Osteoblast (primary cell): ENCODE results near the gene CDH18. TPM values are rescaled to one million over a fixed set of nuclear protein-coding genes. Genes with fewer than 3 reads are reported as not detected.

ENCODE experiments used
- DNase-seq: peaks from one replicate; pipeline ENCODE4 v3.0.0; 2011; ENCODE audit warnings: low spot score, mixed read lengths; ENCODE audit not compliant: insufficient read length; ENCODE audit errors: missing footprints
- H2AFZ ChIP-seq: 2 replicates; pipeline ENCODE4 v1.6.0; 2011; ENCODE audit warnings: mild to moderate bottlenecking, low read length
- H3K27ac ChIP-seq: 2 replicates; pipeline ENCODE4 v1.5.1; 2011; ENCODE audit warnings: mild to moderate bottlenecking, low read depth, low read length, moderate library complexity
- H3K27me3 ChIP-seq: 2 replicates; pipeline ENCODE4 v1.6.0; 2012; ENCODE audit warnings: mild to moderate bottlenecking, control low read depth, inconsistent platforms, low read length, moderate library complexity; ENCODE audit not compliant: insufficient read depth
- H3K36me3 ChIP-seq: 2 replicates; pipeline ENCODE4 v1.5.1; 2011; ENCODE audit warnings: mild to moderate bottlenecking, low read length, control low read depth, moderate library complexity; ENCODE audit not compliant: insufficient read depth
- H3K4me1 ChIP-seq: 2 replicates; pipeline ENCODE4 v1.5.1; 2011; ENCODE audit warnings: mild to moderate bottlenecking, low read length, control low read depth, moderate library complexity; ENCODE audit not compliant: insufficient read depth
- H3K4me2 ChIP-seq: 2 replicates; pipeline ENCODE4 v1.6.0; 2011; ENCODE audit warnings: mild to moderate bottlenecking, low read length; ENCODE audit not compliant: insufficient read depth
- H3K4me3 ChIP-seq: fragments of 200-600 bp; sonication (generic); 3 replicates; pipeline ENCODE4 v1.5.1; 2012; ENCODE audit warnings: mild to moderate bottlenecking, low read length, inconsistent platforms; ENCODE audit not compliant: insufficient read depth
- H3K79me2 ChIP-seq: 2 replicates; pipeline ENCODE4 v1.6.0; 2012; ENCODE audit warnings: mild to moderate bottlenecking, low read length, control low read depth, inconsistent platforms; ENCODE audit not compliant: insufficient read depth
- H3K9me3 ChIP-seq: 2 replicates; pipeline ENCODE4 v1.5.1; 2011; ENCODE audit warnings: low read depth, low read length, control low read depth
- H4K20me1 ChIP-seq: 2 replicates; pipeline ENCODE4 v1.6.0; 2012; ENCODE audit warnings: mild to moderate bottlenecking, low read length, control low read depth; ENCODE audit not compliant: insufficient read depth
- CTCF ChIP-seq: IDR thresholded peaks from 2 replicates; pipeline ENCODE4 v1.5.1; 2011; ENCODE audit warnings: mild to moderate bottlenecking, low read depth, low read length, moderate library complexity; ENCODE audit errors: extremely low read depth
- total RNA-seq: library from RNA; depleted of rRNA; stranded (reverse); fragments of >200 nt; gene quantifications from 2 replicates; pipeline ENCODE4 v1.2.3, GENCODE V29; 2012

The CDH18 gene
- total RNA-seq, 1 donor, result 0.36 TPM

DNA sequence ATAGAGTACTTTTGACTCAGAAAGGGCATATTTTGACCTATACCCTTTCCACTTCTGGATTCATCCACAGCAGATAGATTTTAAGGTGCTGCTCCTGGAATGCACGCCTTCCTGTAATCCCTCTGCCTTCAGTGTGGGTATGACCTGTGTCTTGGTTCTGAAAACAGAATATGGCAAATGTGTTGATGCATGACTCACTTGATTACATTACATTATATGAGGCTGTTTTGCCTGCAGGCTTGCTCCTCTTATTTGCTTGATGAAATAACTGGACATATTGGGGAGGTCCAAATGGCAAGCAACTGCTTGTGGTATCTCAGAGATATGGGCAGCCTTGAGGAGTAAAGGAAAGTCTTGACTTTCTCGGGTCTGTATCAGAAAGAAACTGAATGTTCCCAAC is 468.6 kb downstream of the CDH18 start:
- Histone ChIP-seq H3K4me2 (no peak overlapping the region), H2AFZ (no peak overlapping the region), H3K4me1 (no peaks in the 10 kb centered on the region), H3K4me3 (no peak overlapping the region), H3K27ac (no peak overlapping the region), H3K9me3 (peaks cover 2% of the 10 kb centered on the region), H4K20me1 (no peaks in the 10 kb centered on the region), H3K36me3 (no peaks in the 10 kb centered on the region), H3K27me3 (no peaks in the 10 kb centered on the region), H3K79me2 (no peaks in the 10 kb centered on the region)
- TF ChIP-seq CTCF, result no peak
- DNase-seq, result no peak

GRCh38 chr5:19498852-19499251 is 489.1 kb downstream of the CDH18 start:
- Histone ChIP-seq H2AFZ (no peak overlapping the region), H3K27me3 (no peaks in the 10 kb centered on the region), H3K4me2 (no peak overlapping the region), H3K4me3 (no peak overlapping the region), H3K9me3 (no peaks in the 10 kb centered on the region), H3K27ac (no peak overlapping the region), H3K4me1 (no peaks in the 10 kb centered on the region), H4K20me1 (no peaks in the 10 kb centered on the region), H3K36me3 (no peaks in the 10 kb centered on the region), H3K79me2 (no peaks in the 10 kb centered on the region)
- no peak for TF ChIP-seq CTCF
- no peak for DNase-seq

GRCh38 chr5:19497229-19497815 is 490.7 kb downstream of the CDH18 start:
- no peaks in the 10 kb centered on the region for H3K36me3 ChIP-seq
- H3K4me1 ChIP-seq, result no peaks in the 10 kb centered on the region
- no peaks in the 10 kb centered on the region for H4K20me1 ChIP-seq
- TF ChIP-seq CTCF, result no peak
- no peaks in the 10 kb centered on the region for H3K9me3 ChIP-seq
- no peak overlapping the region for H3K27ac ChIP-seq
- no peak overlapping the region for H3K4me2 ChIP-seq
- H2AFZ ChIP-seq, result no peak overlapping the region
- no peaks in the 10 kb centered on the region for H3K79me2 ChIP-seq
- DNase-seq, result no peak
- H3K4me3 ChIP-seq, result no peak overlapping the region
- no peaks in the 10 kb centered on the region for H3K27me3 ChIP-seq

DNA sequence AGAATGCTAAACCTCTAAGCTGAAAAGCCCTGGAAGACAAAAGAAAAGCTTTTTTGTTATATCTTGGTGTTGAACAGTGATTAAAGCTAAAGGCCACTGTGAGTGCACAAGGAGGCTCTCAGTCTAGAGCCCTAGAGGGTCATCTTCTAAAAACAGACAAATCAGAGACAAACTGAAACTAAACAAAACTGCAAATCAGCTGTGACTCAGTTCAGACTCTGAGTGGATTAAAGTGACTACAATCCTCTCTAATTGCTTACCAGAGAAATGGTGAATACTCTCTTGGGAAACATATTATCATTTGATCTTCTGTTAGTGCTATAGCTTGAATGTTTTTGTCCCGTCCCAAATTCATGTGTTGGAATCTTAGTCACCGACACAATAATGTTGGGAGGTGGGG is 491.9 kb downstream of the CDH18 start:
- Histone ChIP-seq H4K20me1 (no peaks in the 10 kb centered on the region), H3K79me2 (no peaks in the 10 kb centered on the region), H3K36me3 (no peaks in the 10 kb centered on the region), H3K27me3 (no peaks in the 10 kb centered on the region), H2AFZ (no peak overlapping the region), H3K4me3 (no peak overlapping the region), H3K4me1 (no peaks in the 10 kb centered on the region), H3K4me2 (no peak overlapping the region), H3K9me3 (no peaks in the 10 kb centered on the region), H3K27ac (no peak overlapping the region)
- no peak for TF ChIP-seq CTCF
- DNase-seq, result no peak
